Hematopoietic multipotent progenitor cell (in vitro differentiated cells): Measurements from ENCODE around the gene PTS. TPM values are rescaled to one million over a fixed set of nuclear protein-coding genes. Genes with fewer than 3 reads are reported as not detected.
"Not testable (repeated sequence)": the region's sequence is repeated elsewhere in the genome, so short reads cannot be mapped to it uniquely, and the experiment has no call there.

ENCODE experiments used
- DNase-seq, 3 donors: peaks; one replicate each; pipeline ENCODE4 v3.0.0-alpha.2; 2011 to 2015; ENCODE audit warnings: low read depth in 2 of 3, low spot score in 2 of 3
- total RNA-seq: library from RNA; depleted of rRNA; stranded (reverse); fragments of >200 nt; gene quantifications from one replicate; pipeline ENCODE4 v1.2.3, GENCODE V29; 2012

PTS gene
- 18.9 TPM for total RNA-seq

DNA sequence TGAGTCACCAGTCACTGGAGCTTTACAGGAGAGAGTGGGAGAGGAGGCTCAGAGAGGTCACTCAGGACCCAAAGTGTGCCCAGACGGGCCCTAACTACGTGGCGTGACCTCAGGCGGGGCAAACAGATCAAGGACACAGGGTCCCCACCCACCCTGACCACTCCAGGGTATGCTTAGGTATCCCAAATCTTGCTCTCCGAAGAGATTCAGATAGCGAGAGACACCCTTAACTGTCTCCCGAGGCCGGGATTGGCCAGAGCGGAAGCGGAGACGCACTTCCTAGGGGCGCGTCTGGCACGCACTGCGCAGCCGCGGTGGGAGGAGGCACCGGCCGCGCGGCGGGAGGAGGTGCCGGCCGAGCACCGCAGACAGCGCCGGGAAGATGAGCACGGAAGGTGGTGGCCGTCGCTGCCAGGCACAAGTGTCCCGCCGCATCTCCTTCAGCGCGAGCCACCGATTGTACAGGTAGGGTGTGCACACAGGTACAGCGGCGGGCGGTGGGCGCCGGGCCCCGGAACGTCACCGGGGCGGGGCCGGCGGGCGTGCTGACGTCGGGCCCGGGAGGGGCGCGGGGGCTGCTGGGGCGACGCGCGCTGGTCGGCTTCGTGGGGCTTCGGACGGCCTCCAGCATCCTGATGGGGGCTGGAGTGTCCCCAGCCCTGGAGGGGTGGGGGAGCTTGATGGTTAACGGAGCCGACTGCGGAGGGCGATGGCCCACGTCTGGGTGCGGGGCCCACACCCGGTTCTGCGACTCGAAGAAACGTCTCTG lies at the start of gene PTS:
Gene PTS (plus strand): TSS at position 367 of the 769 bp plus-strand sequence. CDS start 16 bp downstream, at position 383.
- DNase-seq = peak; percentile 77 to 91 (median 81)

DNA sequence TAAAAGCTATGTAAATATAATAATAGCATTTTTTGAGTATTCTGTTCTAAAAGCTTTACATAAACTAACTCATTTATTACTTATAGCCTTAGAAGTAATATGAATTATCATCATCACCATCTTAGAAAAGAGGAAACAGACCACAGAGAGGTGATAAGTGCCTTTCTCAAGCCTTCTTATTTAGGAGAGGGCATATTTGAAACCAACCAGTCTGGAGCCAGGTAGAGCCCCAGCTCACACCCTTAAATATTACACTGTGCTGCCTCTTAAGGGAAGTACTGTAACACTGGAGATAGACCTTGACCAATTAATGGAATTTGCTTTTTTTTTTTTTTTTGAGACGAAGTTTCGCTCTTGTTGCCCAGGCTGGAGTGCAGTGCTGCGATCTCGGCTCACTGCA lies 48.6 kb upstream of the PTS start:
- DNase-seq = peak in 1 of 3 donors; percentile 72

DNA sequence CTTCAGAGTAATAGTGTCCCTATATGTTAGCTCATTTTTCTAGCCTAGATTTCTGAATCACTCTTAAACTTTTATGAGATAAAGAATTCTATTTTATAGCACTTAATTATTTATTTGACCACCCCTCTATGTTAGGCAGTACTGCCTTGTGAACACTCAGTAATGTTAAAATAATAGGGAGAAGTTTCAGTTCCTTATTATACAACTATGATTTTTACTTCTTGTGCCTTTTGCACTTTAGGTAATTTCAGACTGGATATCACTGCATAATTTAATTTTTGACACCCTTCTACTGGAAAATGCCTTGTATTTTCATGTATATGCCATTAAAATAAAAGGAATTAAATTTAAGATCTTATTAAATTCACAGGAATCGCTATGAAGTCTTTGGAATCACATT lies 47.8 kb upstream of the PTS start:
- DNase-seq = no peak

DNA sequence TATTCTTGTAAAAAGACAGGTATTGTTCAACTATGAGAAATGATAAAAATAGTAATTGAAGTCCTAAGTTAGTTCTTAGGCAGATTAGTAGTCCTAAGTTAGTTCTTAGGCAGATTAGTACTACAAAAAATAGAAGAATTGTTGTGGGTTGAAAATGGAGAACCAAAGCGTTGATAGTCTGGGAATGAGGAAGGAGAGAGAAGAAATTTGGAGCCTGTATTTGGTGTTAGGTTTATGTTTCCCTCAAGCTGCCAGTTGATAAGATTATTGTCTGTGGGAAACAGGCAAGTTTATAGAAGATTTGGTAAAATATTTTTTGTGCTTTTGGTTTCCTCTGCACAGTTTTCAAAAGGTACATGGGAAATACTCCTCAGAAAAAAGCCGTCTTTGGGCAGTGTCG lies 47.3 kb upstream of the PTS start:
- peak in 1 of 3 donors; percentile 37 for DNase-seq

DNA sequence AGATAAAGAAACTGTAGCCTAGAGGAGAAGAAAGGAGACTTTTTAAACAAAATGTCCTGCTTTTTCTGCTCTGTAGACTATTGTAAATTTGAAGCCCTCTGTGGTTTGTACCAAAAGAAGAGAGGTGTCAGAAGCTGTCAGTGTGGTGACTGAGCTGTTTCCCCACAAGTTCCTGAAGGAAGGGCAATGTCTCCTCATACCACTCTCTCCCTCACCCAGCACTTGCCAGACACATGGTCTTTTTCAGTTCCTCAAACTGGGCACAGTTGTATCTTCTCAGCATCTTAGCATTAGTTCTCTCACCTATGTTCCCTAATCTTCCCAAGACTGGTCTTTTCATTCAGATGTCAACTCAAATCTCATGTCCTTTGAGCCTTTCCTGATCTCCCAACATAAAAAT lies 46.6 kb upstream of the PTS start:
- peak in 1 of 3 donors; percentile 57 for DNase-seq

DNA sequence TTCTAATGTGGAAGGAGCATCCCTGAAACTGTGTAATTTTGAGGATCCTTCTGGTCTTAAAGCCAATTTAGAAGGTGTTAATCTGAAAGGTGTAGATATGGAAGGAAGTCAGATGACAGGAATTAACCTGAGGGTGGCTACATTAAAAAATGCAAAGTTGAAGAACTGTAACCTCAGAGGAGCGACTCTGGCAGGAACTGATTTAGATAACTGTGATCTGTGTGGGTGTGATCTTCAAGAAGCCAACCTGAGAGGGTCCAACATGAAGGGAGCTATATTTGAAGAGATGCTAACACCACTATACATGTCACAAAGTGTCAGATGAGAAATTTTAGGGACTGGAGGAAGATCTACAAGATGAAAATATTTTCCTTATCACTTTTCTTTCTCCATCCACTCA lies 43.4 kb upstream of the PTS start:
- no peak for DNase-seq

DNA sequence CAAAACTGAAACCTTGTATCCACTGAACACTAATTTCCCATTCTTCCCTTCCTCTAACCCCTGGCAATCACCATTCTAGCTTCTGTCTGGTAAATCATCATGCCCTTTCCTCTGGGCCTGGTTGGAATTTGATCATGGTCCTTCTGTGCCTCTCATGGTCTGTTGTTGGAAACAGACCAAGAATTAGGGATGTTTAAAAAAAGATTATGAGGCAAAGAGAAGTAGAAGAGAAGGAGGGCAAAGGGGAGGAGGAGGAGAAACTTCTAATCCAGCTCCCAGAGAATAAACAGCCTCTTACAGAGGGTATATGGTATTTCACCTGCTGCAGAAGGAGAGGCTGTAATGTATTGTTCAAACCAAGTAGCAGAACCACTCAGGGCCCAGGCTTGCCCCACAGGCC lies 40.3 kb upstream of the PTS start:
- DNase-seq = no peak

DNA sequence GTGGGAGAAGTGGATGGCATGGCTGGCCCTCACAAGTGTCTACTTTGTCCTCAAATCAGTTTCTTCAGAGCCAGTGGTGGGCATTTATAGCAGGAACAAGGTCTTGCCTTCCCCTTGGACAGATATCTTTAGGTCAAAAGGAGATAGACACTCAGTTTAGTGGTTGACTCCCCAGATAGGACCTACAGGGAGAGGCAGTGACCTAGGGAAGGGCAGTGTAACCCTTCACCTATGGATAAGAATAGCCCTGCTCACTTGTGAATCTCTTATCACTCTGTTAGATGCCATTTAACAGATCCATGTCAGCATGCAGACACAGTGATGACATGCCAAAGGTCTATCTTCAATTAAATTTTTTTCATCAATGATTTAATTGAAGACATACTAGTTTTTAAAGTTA lies 39.9 kb upstream of the PTS start:
- DNase-seq = no peak

DNA sequence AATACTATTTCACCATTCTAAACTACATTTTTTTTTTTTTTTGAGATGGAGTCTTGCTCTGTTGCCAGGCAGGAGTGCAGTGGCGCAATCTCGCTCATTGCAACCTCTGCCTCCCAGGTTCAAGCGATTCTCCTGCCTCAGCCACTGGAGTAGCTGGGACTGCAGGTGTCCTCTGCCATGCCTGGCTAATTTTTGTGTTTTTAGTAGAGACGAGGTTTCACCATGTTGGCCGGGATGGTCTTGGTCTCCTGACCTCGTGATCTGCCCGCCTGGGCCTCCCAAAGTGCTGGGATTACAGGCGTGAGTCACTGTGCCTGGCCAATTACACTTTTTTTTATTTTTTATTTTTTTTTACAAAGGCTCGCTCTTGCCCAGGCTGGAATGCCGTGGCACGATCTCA lies 31.1 kb upstream of the PTS start:
- DNase-seq = not testable (repeated sequence)

DNA sequence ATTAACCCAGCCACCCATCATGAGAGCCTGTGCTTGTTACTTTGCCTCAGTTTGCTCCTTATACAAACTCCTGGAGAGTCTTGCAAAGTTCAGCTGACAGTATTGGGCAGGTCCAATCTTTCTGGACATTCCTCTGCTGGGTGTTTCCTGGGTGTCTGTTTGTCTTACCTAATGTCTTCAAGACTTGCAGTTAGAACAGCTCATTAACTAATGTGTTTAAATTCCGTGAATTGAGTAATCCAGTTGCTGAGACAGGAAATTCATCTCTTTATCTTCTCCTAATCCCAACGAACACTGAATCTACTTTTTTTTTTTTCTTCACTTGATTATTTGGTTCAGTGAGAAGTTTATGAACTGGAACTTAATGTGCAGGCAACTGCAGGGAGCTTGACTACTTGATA lies 30.3 kb upstream of the PTS start:
- no peak for DNase-seq

DNA sequence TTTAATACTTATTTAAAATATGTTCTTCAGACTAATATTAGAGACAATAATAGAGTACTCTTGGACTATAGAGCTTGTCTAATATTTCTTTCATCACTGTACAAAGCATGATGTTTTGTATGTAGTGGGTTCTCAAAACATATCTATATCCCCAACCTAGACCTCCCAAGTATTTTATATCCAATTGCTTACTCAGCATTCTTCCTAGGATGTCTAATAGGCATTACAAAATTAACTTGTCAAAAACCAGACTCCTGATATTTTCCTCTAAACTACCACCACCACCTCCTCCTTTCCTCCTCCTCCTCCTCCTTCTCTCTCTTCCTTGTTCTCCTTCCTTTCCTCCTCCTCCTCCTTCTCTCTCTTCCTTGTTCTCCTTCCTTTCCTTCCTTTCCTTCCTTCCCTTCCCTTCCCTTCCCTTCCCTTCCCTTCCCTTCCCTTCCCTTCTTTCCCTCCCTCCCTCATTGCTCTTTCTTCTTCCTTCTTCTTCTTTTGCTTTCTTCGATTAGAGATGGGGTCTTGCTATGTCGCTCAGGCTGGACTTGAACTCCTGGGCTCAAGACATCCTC lies 29.6 kb upstream of the PTS start:
- no peak for DNase-seq

DNA sequence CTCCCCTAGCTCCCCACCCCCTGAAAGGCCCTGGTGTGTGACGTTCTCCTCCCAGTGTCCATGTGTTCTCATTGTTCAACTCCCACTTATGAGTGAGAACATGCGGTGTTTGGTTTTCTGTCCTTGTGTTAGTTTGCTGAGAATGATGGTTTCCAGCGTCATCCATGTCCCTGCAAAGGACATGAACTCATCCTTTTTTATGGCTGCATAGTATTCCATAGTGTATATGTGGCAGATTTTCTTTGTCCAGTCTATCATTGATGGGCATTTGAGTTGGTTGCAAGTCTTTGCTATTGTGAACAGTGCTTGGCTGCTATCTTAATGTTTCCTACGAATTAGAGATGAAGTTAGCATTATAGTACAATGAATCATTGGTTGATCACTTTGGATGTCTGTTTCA lies 27.1 kb upstream of the PTS start:
- DNase-seq = not testable (repeated sequence)

DNA sequence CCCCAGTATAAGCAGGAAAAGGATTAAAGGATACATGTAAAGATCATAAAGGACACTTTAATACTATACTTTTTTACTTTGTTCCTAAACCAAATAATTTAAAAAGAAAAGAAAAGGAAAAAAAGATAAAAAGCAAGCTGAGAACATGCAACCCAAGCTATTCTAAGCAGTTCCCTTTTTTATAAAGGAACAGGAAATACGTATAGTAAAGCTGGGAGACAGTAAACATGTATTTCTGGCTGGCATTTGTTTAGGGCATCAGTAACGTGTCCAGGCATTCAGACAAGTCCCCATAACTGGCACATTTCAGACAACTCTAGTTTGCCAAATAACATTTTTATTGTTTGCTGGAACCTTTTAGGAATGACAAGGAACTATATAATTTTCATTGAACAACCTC lies 26.0 kb upstream of the PTS start:
- DNase-seq = peak in 1 of 3 donors; percentile 29

DNA sequence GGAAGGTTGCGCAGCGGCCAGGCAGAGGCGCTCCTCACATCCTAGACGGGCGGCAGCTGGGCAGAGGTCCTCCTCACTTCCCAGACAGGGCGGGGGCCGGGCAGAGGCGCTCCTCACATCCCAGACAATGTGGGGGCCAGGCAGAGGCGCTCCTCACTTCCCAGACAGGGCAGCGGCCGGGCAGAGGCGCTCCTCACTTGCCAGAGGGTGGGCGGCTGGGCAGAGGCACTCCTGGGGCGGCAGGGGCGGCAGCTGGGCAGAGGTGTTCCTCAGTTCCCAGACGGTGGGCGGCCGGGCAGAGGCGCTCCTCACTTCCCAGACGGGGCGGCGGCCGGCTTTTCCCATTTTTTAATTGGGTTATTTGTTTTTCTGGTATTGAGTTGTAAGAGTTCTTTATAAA lies 20.2 kb upstream of the PTS start:
- DNase-seq = no peak

DNA sequence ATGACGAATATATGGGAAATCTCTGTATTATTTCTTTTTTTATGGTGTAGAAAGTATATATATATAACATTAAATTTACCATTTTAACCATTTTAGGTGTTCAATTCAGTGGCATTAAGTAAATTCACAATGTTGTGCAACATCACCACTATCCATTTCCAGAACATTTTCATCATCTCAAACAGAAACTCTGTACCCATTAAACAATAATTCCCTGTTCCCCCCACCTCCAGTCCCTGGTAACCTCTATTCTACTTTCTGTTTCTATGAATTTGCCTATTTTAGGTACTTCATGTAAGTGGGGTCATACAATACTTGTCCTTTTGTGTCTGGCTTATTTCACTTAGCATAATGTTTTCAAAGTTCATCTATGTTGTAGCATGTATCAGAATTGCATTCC lies 15.3 kb upstream of the PTS start:
- no peak for DNase-seq

DNA sequence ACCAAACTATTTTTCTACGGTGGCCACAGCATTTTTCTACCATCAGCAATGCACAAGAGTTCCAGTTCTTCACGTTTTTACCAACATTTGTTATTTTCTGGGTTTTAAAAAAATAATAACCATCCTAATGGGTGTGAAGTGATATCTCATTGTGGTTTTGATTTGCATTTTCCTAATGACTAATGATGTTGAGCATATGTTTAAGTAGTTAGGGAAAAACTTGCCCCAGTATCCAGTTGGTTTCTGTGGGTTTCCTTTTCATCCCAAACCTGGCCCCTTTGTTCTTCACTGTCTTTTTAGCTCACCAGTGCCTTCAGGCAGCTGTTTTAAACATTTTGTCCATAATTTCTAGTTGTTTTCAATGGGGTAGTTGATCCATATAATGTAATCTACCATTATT lies 14.7 kb upstream of the PTS start:
- DNase-seq = no peak

DNA sequence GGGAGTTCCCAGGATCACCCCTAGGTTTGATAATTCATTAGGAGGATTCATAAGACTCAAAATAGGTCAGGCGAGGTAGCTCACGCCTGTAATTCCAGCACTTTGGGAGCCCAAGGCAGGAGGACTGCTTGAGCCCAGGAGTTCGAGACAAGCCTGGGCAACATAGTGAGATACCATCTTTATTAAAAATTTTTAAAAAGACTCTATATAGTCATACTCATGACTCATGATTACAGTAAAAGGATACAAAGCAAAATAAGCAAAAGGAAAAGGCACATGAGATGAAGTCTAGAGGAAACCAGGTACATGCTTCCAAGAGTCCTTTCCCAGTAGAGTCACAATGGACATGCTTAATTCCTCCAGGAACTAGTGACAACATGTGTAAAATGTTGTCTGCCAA lies 13.9 kb upstream of the PTS start:
- DNase-seq = no peak

DNA sequence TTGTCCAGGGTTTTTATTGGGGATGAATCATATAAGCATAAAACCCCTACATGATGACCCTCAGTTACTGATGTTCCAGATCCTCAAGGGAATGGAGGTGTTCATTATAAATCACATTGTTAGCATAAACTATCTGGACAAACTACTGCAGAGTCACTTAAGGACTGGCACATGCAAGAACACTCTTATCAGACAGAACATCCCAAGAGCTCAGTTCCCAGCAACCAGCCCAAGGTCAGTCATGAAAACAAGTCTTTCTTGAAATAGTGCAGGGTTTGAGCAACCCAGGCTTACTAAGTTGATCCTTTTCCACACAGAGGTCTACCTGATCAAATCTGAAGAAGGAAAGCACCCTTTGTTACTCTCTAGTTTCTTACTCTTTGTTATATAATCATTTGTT lies 13.5 kb upstream of the PTS start:
- no peak for DNase-seq

DNA sequence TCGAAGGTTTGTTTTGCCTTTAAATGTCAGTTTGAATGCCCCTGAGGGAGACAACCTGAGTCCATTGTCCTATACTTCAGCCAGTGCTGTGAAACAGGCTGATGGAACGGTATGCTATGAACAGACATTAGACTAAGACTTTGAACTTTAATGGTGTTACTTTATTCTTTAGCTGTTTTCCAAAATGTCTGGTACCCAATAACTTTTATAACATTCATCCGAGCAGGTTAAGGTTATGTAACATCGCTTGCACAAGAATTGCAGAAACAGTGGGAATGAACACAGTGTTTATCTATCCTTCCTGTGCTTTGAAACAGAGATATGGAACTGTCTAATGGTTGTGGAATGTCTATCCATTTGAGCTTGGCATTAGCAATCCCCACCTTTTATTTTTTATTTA lies 12.5 kb upstream of the PTS start:
- DNase-seq = no peak

DNA sequence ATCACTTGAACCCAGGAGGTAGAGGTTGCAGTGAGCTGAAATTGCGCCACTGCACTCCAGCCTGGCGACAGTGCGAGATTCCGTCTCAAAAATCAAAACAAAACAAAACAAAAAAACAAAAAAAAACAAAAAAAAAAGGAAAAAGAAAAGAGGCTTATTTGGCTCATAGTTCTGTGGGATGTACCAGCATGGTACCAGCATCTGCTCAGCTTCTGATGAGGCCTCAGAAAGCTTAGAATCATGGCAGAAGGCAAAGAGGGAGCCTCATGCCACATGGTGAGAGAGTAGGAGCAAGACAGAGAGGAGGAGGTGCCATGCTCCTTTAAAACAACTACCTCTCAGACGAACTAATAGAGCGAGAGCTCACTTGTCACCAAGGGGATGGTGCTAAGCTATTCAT lies 10.6 kb upstream of the PTS start:
- DNase-seq = no peak

DNA sequence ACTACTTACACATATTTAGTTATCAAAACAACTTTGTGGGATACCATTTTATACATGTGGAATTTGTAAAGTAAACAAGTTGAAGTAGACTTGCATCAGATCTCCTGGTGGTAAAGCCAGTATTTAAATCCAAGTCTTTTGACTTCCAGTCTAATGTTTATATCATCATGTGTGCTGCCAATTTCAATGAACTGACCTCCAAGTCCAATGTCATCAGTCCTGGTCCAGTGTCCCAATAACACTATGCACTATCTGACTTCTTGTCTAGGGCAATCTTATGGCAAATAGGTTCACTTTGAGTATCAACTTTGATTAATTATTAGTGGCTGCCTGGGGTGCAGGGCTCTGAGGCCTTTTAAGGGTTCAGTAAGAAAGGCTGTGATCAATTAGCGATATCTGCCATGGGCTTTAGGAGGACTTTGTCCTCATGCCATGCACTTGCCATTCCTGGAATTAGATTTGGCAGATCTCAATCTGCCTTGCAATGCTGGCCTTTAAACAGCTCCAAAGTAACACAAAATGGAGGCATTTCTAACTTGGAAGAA lies 9.6 kb upstream of the PTS start:
- DNase-seq = no peak

DNA sequence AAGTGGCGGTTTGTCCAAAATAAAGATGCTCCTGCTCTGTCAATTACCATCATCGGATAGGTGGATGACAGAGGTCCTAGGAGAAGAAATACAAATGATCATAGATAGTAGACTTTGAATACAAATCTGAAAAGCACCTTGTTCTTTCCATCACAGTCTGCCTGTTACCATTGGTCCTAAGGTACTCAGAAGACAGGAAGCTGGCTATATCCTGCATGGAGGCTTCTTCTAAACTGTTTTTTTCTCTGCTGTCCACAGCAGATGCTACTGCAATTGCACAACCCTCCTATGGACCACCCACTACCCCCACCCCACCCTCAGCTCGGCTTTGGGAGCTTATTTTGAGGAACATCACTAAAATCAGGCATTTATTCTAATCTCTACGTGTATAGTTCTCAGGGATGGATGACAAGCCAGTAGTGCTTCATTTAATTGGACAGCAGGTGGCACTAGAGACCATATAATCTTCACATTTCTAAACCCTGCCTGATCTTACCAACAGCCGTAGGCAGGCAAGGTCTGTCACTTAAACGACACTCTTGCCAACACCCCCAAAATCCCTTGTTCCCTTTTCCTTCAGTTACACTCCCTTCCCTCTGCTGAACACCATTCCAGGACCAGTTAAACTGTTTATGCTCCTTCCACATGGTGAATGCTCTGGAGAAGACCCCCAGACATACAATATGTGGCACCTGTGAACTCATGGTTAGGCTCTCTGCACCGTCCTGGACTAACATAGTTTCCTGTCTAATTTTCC lies 6.6 kb upstream of the PTS start:
- DNase-seq = peak; percentile 68 to 90 (median 71)
